HepG2 (cell line): Measurements from ENCODE around the gene MMP25. TPM values are rescaled to one million over a fixed set of nuclear protein-coding genes. Genes with fewer than 3 reads are reported as not detected.
A peak's percentile ranks its signal among the peaks of the same experiment; 100 is the strongest.

Experiments used
- ATAC-seq: fragments of 200-7000 bp; cut with Tn5 transposase; 3 replicates; pipeline ENCODE4 v1.9.1; 2020; ENCODE audit warnings: mild to moderate bottlenecking, moderate library complexity
- BruUV-seq: library from RNA; stranded (reverse); fragments of 400-500 nt; replicated peaks from 2 replicates; lab custom pipeline; 2021; lab: Mats Ljungman, UMichigan
- CTCF ChIA-PET: fragments of 300-600 bp; formaldehyde crosslinking; extraction: SDS; loops from one replicate; lab custom pipeline; 2021; ENCODE audit warnings: low total read pairs, inconsistent platforms, low intra/inter-chr PET ratio; lab: Yijun Ruan, JAX
- POLR2A ChIA-PET: fragments of 350-600 bp; sonication (Branson Sonifier 250); formaldehyde crosslinking; loops from one replicate; lab custom pipeline; 2020; ENCODE audit warnings: antibody characterized with exemption, inconsistent platforms; lab: Yijun Ruan, JAX
- DNase-seq: peaks from one replicate; pipeline ENCODE4 v3.0.0-alpha.2; 2015; ENCODE audit warnings: low spot score
- FAIRE-seq: peaks from 3 replicates; lab custom pipeline; 2011; peaks lifted over from hg19 to GRCh38; lab: Jason Lieb, UNC
- H2AFZ ChIP-seq: one replicate; pipeline ENCODE4 v1.6.1; 2011; ENCODE audit warnings: low read length, inconsistent platforms
- H3K27ac ChIP-seq: fragments of 300-600 bp; 3 replicates; pipeline ENCODE4 v1.8.0; 2011; ENCODE audit warnings: mixed run types, mild to moderate bottlenecking, mixed read lengths, low read length, inconsistent platforms; ENCODE audit not compliant: insufficient read depth; ENCODE audit errors: extremely low read length
- H3K27me3 ChIP-seq, 2 experiments: fragments of 200-600 bp in 1 of 2; 2 replicates in 1 of 2; 3 replicates in 1 of 2; pipeline versions ENCODE4 v1.6.0 to v1.8.0; 2011; ENCODE audit warnings: low read length in 2 of 2, mild to moderate bottlenecking in 2 of 2, moderate library complexity in 2 of 2, inconsistent platforms in 1 of 2; ENCODE audit not compliant: insufficient read depth in 2 of 2, control insufficient read depth in 1 of 2
- H3K36me3 ChIP-seq, 2 experiments: fragments of 200-600 bp in 1 of 2; replicated peaks in 1 of 2; 2 replicates in 1 of 2; 3 replicates in 1 of 2; pipeline versions ENCODE4 v1.5.1 to v1.8.0; 2011; ENCODE audit warnings: low read length in 2 of 2, inconsistent platforms in 1 of 2; ENCODE audit not compliant: insufficient read depth in 2 of 2, control insufficient read depth in 1 of 2
- H3K4me1 ChIP-seq: 2 replicates; pipeline ENCODE4 v1.5.1; 2012; ENCODE audit warnings: low read length, inconsistent platforms; ENCODE audit not compliant: insufficient read depth
- H3K4me2 ChIP-seq: 2 replicates; pipeline ENCODE4 v1.6.0; 2011; ENCODE audit warnings: low read depth, low read length, inconsistent platforms
- H3K4me3 ChIP-seq, 3 experiments: fragments of 200-600 bp in 1 of 3; sonication (generic), shearing (Covaris generic) in 1 of 3; replicated peaks in 1 of 3; 2 replicates each; pipeline ENCODE4 v1.5.1; 2011 to 2016; ENCODE audit warnings: low read length in 3 of 3, inconsistent platforms in 2 of 3, low read depth in 2 of 3, mild to moderate bottlenecking in 2 of 3, control low read depth in 1 of 3, mixed read lengths in 1 of 3; ENCODE audit not compliant: insufficient read depth in 1 of 3
- H3K79me2 ChIP-seq: one replicate; pipeline ENCODE4 v1.6.1; 2011; ENCODE audit warnings: low read length, inconsistent platforms; ENCODE audit not compliant: insufficient read depth
- H3K9ac ChIP-seq: 2 replicates; pipeline ENCODE4 v1.6.0; 2011; ENCODE audit warnings: mild to moderate bottlenecking, low read depth, low read length, inconsistent platforms; ENCODE audit not compliant: insufficient read depth
- H3K9me3 ChIP-seq: 2 replicates; pipeline ENCODE4 v1.5.1; 2012; ENCODE audit warnings: mild to moderate bottlenecking, low read length
- H4K20me1 ChIP-seq: 2 replicates; pipeline ENCODE4 v1.6.0; 2011; ENCODE audit warnings: inconsistent platforms, mild to moderate bottlenecking, low read length, moderate library complexity; ENCODE audit not compliant: insufficient read depth
- HNRNPLL ChIP-seq: fragments of 200-400 bp; formaldehyde crosslinking; IDR thresholded peaks from 2 replicates; pipeline ENCODE4 v1.6.1; 2017; ENCODE audit warnings: mild to moderate bottlenecking, low read depth, low read length; ENCODE audit not compliant: poor library complexity, severe bottlenecking
- MED1 ChIP-seq: sonication (generic); formaldehyde crosslinking; IDR thresholded peaks from 2 replicates; pipeline ENCODE4 v1.4.0; 2020; ENCODE audit warnings: missing genetic modification reagents
- SPEN ChIP-seq: sonication (generic); formaldehyde crosslinking; IDR thresholded peaks from 2 replicates; pipeline ENCODE4 v1.5.1; 2020; ENCODE audit warnings: low read depth, mild to moderate bottlenecking, missing genetic modification reagents
- YEATS2 ChIP-seq: sonication (generic); formaldehyde crosslinking; IDR thresholded peaks from 2 replicates; pipeline ENCODE4 v1.4.0; 2020; ENCODE audit warnings: missing genetic modification reagents, borderline replicate concordance
- ZBTB1 ChIP-seq: sonication (generic); formaldehyde crosslinking; IDR thresholded peaks from 2 replicates; pipeline ENCODE4 v1.4.0; 2020; ENCODE audit warnings: missing genetic modification reagents, borderline replicate concordance
- ZFP1 ChIP-seq: IDR thresholded peaks from 2 replicates; pipeline ENCODE4 v1.6.1; 2016
- ZNF12 ChIP-seq: sonication (generic); formaldehyde crosslinking; IDR thresholded peaks from 2 replicates; pipeline ENCODE4 v1.5.0; 2020; ENCODE audit warnings: missing genetic modification reagents
- WGBS: methylation state at CpG from one replicate; pipeline ENCODE4 v1.1.6; 2017; ENCODE audit warnings: low lambda C conversion rate; 5-methylcytosine and 5-hydroxymethylcytosine counted together
- in situ Hi-C: cut with HindIII; loops from 2 replicates; pipeline ENCODE4 v1.10.0; 2017; ENCODE audit warnings: low pct_unique_long_range_greater_than_20kb; ENCODE audit not compliant: extremely low pct_ligation_motif_present
- intact Hi-C: fragments of 100-400 bp; cut with micrococcal nuclease; formaldehyde crosslinking; loops from one replicate; pipeline ENCODE4 v1.10.0; 2022; ENCODE audit not compliant: unreplicated experiment
- polyA plus RNA-seq, 8 experiments: library from polyadenylated mRNA; depleted of rRNA in 3 of 8; stranded (reverse) in 7 of 8; unstranded in 1 of 8; fragments of >200 nt; fragmentation: Illumina TruSeq in 4 of 8; extraction: Trizol in 4 of 8; gene quantifications; 2 replicates each; pipeline versions ENCODE4 v1.2.1 to v1.2.3, GENCODE V29; 2011 to 2016; ENCODE audit warnings: low read depth in 4 of 8, missing spikeins in 1 of 8, mixed read lengths in 1 of 8; ENCODE audit not compliant: insufficient read depth in 1 of 8
- total RNA-seq, 5 experiments: library from RNA; depleted of rRNA; stranded (reverse); fragments of >200 nt; fragmentation: Illumina TruSeq; extraction: Trizol; gene quantifications; 2 replicates each; pipeline ENCODE4 v1.2.3, GENCODE V29; 2016; ENCODE audit warnings: low read depth in 1 of 5
- TF ChIP-seq, protein P1 (sequence below): sonication (generic); formaldehyde crosslinking; IDR thresholded peaks from 2 replicates; pipeline ENCODE4 v1.5.1; 2020; ENCODE audit warnings: mild to moderate bottlenecking, moderate library complexity, missing genetic modification reagents
- TF ChIP-seq, protein P2 (sequence below): sonication (generic); formaldehyde crosslinking; IDR thresholded peaks from 2 replicates; pipeline ENCODE4 v1.5.1; 2020; ENCODE audit warnings: missing genetic modification reagents, mild to moderate bottlenecking, borderline replicate concordance
- TF ChIP-seq, protein P3 (sequence below): sonication (generic); formaldehyde crosslinking; IDR thresholded peaks from 2 replicates; pipeline ENCODE4 v1.5.1; 2020; ENCODE audit warnings: mild to moderate bottlenecking, missing genetic modification reagents, moderate library complexity
- TF ChIP-seq, protein P4 (sequence below): IDR thresholded peaks from 2 replicates; pipeline ENCODE4 v1.6.1; 2016; ENCODE audit warnings: missing compliant biosample characterization, missing genetic modification reagents, borderline replicate concordance

MMP25 gene
- total and polyA plus RNA-seq, 2 of the 13 experiments (the other 11 are each of a cell fraction or from before 2014, with no cell fraction given): 0.04 to 0.08 TPM

DNA sequence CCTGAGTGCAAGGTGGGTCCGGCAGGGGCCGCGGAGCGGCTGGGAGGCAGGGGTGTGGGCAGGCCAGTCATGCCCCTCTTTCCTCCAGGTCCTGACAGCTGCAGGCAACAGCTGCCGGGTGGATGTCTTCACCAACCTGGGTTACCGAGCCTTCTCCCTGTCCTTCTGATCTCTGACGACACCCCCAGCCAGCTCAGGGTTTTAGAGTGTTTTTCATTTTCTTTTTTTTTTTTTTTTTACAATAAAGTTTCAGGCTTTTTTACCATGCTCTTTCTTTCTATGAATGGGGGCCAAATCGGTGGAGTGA is 18.9 kb upstream of the MMP25 start (continued):
- TF ChIP-seq, protein P1, sequence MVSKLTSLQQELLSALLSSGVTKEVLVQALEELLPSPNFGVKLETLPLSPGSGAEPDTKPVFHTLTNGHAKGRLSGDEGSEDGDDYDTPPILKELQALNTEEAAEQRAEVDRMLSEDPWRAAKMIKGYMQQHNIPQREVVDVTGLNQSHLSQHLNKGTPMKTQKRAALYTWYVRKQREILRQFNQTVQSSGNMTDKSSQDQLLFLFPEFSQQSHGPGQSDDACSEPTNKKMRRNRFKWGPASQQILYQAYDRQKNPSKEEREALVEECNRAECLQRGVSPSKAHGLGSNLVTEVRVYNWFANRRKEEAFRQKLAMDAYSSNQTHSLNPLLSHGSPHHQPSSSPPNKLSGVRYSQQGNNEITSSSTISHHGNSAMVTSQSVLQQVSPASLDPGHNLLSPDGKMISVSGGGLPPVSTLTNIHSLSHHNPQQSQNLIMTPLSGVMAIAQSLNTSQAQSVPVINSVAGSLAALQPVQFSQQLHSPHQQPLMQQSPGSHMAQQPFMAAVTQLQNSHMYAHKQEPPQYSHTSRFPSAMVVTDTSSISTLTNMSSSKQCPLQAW (CRISPR knock-in tag): no peak
- TF ChIP-seq, protein P2, sequence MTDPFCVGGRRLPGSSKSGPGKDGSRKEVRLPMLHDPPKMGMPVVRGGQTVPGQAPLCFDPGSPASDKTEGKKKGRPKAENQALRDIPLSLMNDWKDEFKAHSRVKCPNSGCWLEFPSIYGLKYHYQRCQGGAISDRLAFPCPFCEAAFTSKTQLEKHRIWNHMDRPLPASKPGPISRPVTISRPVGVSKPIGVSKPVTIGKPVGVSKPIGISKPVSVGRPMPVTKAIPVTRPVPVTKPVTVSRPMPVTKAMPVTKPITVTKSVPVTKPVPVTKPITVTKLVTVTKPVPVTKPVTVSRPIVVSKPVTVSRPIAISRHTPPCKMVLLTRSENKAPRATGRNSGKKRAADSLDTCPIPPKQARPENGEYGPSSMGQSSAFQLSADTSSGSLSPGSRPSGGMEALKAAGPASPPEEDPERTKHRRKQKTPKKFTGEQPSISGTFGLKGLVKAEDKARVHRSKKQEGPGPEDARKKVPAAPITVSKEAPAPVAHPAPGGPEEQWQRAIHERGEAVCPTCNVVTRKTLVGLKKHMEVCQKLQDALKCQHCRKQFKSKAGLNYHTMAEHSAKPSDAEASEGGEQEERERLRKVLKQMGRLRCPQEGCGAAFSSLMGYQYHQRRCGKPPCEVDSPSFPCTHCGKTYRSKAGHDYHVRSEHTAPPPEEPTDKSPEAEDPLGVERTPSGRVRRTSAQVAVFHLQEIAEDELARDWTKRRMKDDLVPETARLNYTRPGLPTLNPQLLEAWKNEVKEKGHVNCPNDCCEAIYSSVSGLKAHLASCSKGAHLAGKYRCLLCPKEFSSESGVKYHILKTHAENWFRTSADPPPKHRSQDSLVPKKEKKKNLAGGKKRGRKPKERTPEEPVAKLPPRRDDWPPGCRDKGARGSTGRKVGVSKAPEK (CRISPR knock-in tag): no peak
- no peak for TF ChIP-seq ZFP1

DNA sequence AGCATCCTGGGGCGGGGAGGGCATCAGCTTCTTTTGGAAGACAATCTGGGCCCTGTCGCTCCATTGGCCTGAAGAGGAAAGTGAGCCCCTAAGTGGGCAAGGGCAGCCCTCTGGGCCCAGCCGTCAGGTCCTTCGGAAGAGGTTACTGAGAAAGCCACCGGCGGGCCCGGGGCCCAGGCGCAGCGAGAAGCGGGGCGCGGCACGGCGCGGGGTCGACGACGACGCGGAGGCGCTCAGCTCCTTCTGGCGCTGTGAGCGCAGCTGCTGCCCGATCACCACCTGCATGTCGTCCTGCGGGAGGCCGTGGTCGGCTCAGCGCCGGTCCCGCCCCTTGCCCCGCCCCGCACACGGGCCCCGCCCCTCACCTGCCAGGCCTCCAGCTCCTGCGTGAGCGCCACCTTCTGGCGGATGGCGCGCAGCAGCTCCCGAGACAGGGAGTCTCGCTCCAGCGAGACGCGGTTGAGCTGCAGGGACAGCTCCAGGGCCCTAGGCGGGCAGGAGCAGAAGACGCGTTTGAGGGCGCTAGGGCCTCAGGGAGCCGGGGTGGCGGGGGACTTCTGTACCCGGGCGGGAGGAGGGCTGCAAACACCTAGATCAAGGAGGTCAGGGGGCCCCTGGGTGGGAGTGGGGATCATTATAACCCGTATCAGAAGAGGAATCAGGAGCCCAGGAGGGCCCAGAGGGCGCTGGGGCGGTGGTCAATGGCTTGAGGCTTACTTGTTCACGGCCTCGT is 18.2 kb upstream of the MMP25 start:
- Histone ChIP-seq H3K4me1 (peaks cover 34% of the 10 kb centered on the region), H3K4me2 (peak overlapping the region; percentile 75), H3K9ac (0 out of 2 replicates have a peak overlapping the region, but pooled peaks have one; percentile 0), H2AFZ (no peak overlapping the region), H3K9me3 (no peaks in the 10 kb centered on the region), H3K36me3 (peaks cover 16 to 17% of the 10 kb centered on the region in 2 experiments; a peak in 4 of 5 replicates), H3K79me2 (no peaks in the 10 kb centered on the region), H4K20me1 (peaks cover 10% of the 10 kb centered on the region; the same call in 1 of the 2 replicates), H3K27ac (no peak overlapping the region), H3K4me3 (peak overlapping the region in 1 of 3 experiments; percentile 61; a peak in 1 of 6 replicates), H3K27me3 (peaks cover 5 to 45% of the 10 kb centered on the region in 2 experiments)
- CTCF ChIA-PET: interaction anchor here (1.1 to 1.7 kb wide), 2 partner anchors 10 to 25 kb away, joined by 3 to 11 read pairs; partner anchors contain the start of gene CLDN6
- in situ Hi-C loops (no loop called here), intact Hi-C loops (no loop called here)
- WGBS: 24% methylated on average over 29 of the region's 58 CpGs
- peak; percentile 65 for DNase-seq
- ATAC-seq: peak; percentile 34
- no TSS peak for BruUV-seq
- POLR2A ChIA-PET: interaction anchor here (0.9 to 18.8 kb wide), 14 partner anchors 8 to 106 kb away, joined by 3 to 750 read pairs (median 6); partner anchors contain the start of genes CLDN9, IL32, KREMEN2 and PKMYT1
- FAIRE-seq: peak; percentile 12
- TF ChIP-seq HNRNPLL (peak; percentile 55), YEATS2 (CRISPR knock-in tag) (0 out of 2 replicates have a peak, but pooled peaks have one; percentile 24), ZBTB1 (CRISPR knock-in tag) (no peak), SPEN (CRISPR knock-in tag) (peak; percentile 50; the same call in 1 of the 2 replicates), ZNF12 (CRISPR knock-in tag) (no peak), MED1 (peak; percentile 64; the same call in 1 of the 2 replicates)
- TF ChIP-seq, protein P3, sequence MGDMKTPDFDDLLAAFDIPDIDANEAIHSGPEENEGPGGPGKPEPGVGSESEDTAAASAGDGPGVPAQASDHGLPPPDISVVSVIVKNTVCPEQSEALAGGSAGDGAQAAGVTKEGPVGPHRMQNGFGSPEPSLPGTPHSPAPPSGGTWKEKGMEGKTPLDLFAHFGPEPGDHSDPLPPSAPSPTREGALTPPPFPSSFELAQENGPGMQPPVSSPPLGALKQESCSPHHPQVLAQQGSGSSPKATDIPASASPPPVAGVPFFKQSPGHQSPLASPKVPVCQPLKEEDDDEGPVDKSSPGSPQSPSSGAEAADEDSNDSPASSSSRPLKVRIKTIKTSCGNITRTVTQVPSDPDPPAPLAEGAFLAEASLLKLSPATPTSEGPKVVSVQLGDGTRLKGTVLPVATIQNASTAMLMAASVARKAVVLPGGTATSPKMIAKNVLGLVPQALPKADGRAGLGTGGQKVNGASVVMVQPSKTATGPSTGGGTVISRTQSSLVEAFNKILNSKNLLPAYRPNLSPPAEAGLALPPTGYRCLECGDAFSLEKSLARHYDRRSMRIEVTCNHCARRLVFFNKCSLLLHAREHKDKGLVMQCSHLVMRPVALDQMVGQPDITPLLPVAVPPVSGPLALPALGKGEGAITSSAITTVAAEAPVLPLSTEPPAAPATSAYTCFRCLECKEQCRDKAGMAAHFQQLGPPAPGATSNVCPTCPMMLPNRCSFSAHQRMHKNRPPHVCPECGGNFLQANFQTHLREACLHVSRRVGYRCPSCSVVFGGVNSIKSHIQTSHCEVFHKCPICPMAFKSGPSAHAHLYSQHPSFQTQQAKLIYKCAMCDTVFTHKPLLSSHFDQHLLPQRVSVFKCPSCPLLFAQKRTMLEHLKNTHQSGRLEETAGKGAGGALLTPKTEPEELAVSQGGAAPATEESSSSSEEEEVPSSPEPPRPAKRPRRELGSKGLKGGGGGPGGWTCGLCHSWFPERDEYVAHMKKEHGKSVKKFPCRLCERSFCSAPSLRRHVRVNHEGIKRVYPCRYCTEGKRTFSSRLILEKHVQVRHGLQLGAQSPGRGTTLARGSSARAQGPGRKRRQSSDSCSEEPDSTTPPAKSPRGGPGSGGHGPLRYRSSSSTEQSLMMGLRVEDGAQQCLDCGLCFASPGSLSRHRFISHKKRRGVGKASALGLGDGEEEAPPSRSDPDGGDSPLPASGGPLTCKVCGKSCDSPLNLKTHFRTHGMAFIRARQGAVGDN (CRISPR knock-in tag): peak; percentile 73
- TF ChIP-seq, protein P4, sequence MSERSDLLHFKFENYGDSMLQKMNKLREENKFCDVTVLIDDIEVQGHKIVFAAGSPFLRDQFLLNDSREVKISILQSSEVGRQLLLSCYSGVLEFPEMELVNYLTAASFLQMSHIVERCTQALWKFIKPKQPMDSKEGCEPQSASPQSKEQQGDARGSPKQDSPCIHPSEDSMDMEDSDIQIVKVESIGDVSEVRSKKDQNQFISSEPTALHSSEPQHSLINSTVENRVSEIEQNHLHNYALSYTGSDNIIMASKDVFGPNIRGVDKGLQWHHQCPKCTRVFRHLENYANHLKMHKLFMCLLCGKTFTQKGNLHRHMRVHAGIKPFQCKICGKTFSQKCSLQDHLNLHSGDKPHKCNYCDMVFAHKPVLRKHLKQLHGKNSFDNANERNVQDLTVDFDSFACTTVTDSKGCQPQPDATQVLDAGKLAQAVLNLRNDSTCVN (CRISPR knock-in tag): 0 out of 2 replicates have a peak, but pooled peaks have one; percentile 23
